Measurements from ENCODE around the gene MED13. TPM values are rescaled to one million over a fixed set of nuclear protein-coding genes. Genes with fewer than 3 reads are reported as not detected.

The MED13 gene
- total and polyA plus RNA-seq, 7 donors, result 6.6 to 74.4 (median 45.1) TPM

- WGBS, 3 donors, result 86 to 90% (median 88%) methylated on average over 3 of the region's 3 CpGs
- DNase-seq (no peak), ATAC-seq (no peak)
- intact Hi-C loops (cut with DNase I), result loop anchor here in 1 of 2 donors (10.0 kb wide), 1 partner anchor 762 kb away; no protein-coding TSS in a partner anchor
- H3K4me1 ChIP-seq, result no peaks in the 10 kb centered on the region
- no peaks in the 10 kb centered on the region for H3K9me3 ChIP-seq
- H3K27me3 ChIP-seq (ENCODE audit: insufficient read depth in 3 of 3, low read length in 2 of 3), result no peaks in the 10 kb centered on the region
- no peak for TF ChIP-seq CTCF (IDR thresholded peaks at IDR 0.05)
- H3K4me3 ChIP-seq, result no peak overlapping the region
- H3K27ac ChIP-seq, result no peak overlapping the region
- H3K36me3 ChIP-seq (ENCODE audit: insufficient read depth in 1 of 2, low read depth in 1 of 2), result no peaks in the 10 kb centered on the region
Measured at GRCh38 chr17:62096401-62096670, 31.3 kb upstream of the MED13 start.

- intact Hi-C loops (cut with DNase I), result loop anchor here in 1 of 2 donors (10.0 kb wide), 1 partner anchor 759 kb away; no protein-coding TSS in a partner anchor
- no peak for ATAC-seq
- Histone ChIP-seq H3K27ac (no peak overlapping the region), H3K27me3 (ENCODE audit: insufficient read depth in 3 of 3, low read length in 2 of 3) (no peaks in the 10 kb centered on the region), H3K4me1 (no peaks in the 10 kb centered on the region), H3K9me3 (no peaks in the 10 kb centered on the region), H3K36me3 (ENCODE audit: insufficient read depth in 1 of 2, low read depth in 1 of 2) (no peaks in the 10 kb centered on the region), H3K4me3 (no peak overlapping the region)
- 51 to 57% (median 55%) methylated on average over 2 of the region's 2 CpGs for WGBS, 3 donors
- no peak for DNase-seq
- no peak for TF ChIP-seq CTCF (IDR thresholded peaks at IDR 0.05)
Measured at GRCh38 chr17:62094175-62094574, 29.1 kb upstream of the MED13 start.

GRCh38 chr17:62093188-62094155 lies 28.4 kb upstream of the MED13 start:
- Histone ChIP-seq H3K4me1 (no peaks in the 10 kb centered on the region), H3K27ac (no peak overlapping the region), H3K36me3 (ENCODE audit: insufficient read depth in 1 of 2, low read depth in 1 of 2) (no peaks in the 10 kb centered on the region), H3K27me3 (ENCODE audit: insufficient read depth in 3 of 3, low read length in 2 of 3) (no peaks in the 10 kb centered on the region), H3K9me3 (no peaks in the 10 kb centered on the region), H3K4me3 (no peak overlapping the region)
- DNase-seq, result no peak
- WGBS, 3 donors, result 73 to 79% (median 78%) methylated on average over 7 of the region's 7 CpGs
- ATAC-seq, result peak in 1 of 4 donors; percentile 52
- no peak for TF ChIP-seq CTCF (IDR thresholded peaks at IDR 0.05)
- intact Hi-C loops (cut with DNase I), result loop anchor here in 1 of 2 donors (10.0 kb wide), 1 partner anchor 759 kb away; no protein-coding TSS in a partner anchor

GRCh38 chr17:62092784-62093183 lies 27.7 kb upstream of the MED13 start:
- DNase-seq (no peak), ATAC-seq (no peak)
- Histone ChIP-seq H3K27ac (no peak overlapping the region), H3K4me3 (no peak overlapping the region), H3K27me3 (ENCODE audit: insufficient read depth in 3 of 3, low read length in 2 of 3) (no peaks in the 10 kb centered on the region), H3K4me1 (no peaks in the 10 kb centered on the region), H3K9me3 (no peaks in the 10 kb centered on the region), H3K36me3 (ENCODE audit: insufficient read depth in 1 of 2, low read depth in 1 of 2) (no peaks in the 10 kb centered on the region)
- no peak for TF ChIP-seq CTCF (IDR thresholded peaks at IDR 0.05)
- intact Hi-C loops (cut with DNase I), result loop anchor here in 1 of 2 donors (10.0 kb wide), 1 partner anchor 758 kb away; no protein-coding TSS in a partner anchor
- WGBS, 3 donors, result 82 to 89% (median 84%) methylated on average over 2 of the region's 2 CpGs

All from psoas muscle (tissue), 8 donors.